ENCODE data around the gene CDK2AP2.
A peak's percentile ranks its signal among the peaks of the same experiment; 100 is the strongest.

CDK2AP2 gene

DNA sequence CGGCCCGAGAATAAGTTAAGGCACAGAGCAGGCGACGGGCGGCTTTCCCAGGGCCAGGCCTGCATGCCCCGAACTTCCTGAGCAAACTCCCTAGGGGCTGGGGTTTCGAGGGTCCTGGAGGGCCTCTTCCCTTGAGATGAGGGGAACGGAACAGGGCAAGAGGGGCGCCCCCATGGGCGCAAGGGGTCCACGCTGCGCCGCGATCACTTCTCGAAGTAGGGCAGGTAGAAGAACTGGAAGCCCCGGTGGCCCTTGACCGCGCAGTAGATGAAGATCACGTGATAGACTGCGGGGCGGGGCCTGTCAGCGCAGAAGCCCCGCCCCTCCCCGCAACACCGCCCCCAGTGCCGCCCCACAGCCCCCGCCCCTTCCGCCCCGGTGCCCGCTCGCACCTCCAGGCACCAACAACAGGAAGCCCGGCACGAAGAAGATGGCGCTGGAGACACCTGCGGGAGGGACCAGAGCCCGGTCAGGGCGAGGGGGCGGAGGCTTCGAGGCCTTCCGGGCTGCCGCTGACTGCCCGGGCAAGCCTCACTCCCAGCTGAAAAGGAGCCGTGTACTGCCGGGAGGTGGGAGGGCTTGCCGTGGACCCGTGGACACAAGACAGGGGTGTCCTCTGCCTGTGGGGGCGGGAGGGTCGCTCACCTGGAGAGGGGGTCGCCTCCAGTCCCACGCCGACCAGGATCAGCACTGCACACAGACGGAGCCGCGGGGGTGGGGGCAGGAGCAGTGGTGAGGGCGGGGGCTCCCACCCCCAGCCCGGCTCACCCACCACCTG lies 43.4 kb downstream of the CDK2AP2 start:
- peak; percentile 90 for DNase-seq

DNA sequence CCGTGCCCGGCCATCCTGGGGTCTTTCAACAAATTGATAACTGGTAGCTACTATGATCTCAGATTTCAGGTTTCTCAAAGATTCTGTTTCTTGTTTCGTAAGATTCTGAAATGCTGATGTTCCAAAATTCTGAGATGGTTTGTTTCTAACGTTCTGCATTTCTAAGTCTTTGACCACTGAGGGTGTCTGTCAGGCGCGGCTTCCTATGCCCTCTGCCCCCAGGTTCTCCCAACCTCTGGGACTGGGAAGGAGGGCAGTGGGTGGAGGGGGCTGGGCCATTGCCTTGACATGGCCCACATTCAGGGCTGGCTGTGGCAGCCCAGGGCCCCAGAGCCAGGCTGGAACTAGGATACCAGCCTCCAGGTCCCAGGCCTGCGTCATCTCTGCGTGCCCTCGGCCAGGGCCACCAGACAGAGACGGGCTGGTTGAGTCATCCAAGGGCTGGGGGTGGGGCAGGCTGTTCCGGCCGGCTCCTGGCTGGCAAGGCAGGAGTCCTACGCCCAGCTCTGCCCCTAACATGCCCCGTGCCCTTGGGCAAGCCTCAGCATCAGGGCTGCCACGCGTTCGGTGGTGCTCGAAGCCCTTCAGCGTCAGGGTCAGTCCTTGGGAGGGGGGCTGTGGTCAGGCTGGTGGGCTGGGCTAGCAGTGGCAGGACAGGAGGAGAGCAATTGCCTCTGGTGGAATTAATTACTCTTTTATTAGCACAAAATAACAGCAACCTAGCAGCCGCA lies 44.1 kb downstream of the CDK2AP2 start:
- DNase-seq, result no peak

- DNase-seq, result no peak
Observed at GRCh38 chr11:67463186-67463585, 44.8 kb downstream of the CDK2AP2 start.

- DNase-seq, result no peak
Observed at GRCh38 chr11:67458266-67458665, 49.7 kb downstream of the CDK2AP2 start.

DNA sequence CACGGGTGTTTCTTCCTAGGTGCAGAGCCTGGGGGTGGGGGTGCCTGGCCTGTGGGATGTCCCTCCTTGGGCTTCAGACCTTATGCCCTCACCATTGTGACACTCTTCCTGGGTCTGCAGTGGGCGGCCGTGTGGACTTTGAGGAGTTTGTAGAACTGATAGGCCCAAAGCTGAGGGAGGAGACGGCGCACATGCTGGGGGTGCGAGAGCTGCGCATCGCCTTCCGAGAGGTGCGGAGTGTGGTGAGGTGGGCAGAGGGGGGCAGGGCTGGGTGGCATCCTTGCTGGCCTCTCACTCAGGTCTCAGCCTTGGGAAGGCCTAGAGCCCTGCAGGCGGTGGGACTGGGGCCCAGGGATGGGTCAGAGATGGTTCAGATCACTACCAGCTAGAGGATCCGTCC lies 50.5 kb downstream of the CDK2AP2 start:
- DNase-seq, result no peak

Measured in activated naive CD4-positive, alpha-beta T cell treated with anti-CD3 and anti-CD28 coated beads, Interleukin-2, amount 50 U/mL, for 16 hours (primary cell).